Mesendoderm (in vitro differentiated cells): ENCODE data around the gene NUP93.

Experiments used
- DNase-seq: peaks from one replicate; pipeline ENCODE4 v3.0.0; 2013
- H2AK5ac ChIP-seq: 2 replicates; pipeline ENCODE4 v1.6.1; 2013; ENCODE audit warnings: low read length, inconsistent platforms
- H2BK120ac ChIP-seq: 2 replicates; pipeline ENCODE4 v1.6.1; 2013; ENCODE audit warnings: low read depth, mild to moderate bottlenecking, low read length, moderate library complexity, mixed read lengths
- H2BK15ac ChIP-seq: replicated peaks from 2 replicates; pipeline ENCODE4 v1.6.1; 2013; ENCODE audit warnings: low read depth, mild to moderate bottlenecking, moderate library complexity
- H2BK5ac ChIP-seq: 2 replicates; pipeline ENCODE4 v1.6.1; 2013; ENCODE audit warnings: low read length, inconsistent platforms
- H3K18ac ChIP-seq: 2 replicates; pipeline ENCODE4 v1.6.1; 2013; ENCODE audit warnings: mild to moderate bottlenecking, low read length, mixed read lengths
- H3K23ac ChIP-seq: one replicate; pipeline ENCODE4 v1.6.1; 2013; ENCODE audit warnings: low read length
- H3K27ac ChIP-seq: 2 replicates; pipeline ENCODE4 v1.5.1; 2013; ENCODE audit warnings: low read depth, mild to moderate bottlenecking, inconsistent platforms, low read length, moderate library complexity
- H3K27me3 ChIP-seq: 2 replicates; pipeline ENCODE4 v1.6.1; 2013; ENCODE audit warnings: low read length, control low read depth, mild to moderate bottlenecking, inconsistent platforms; ENCODE audit not compliant: insufficient read depth, poor library complexity
- H3K36me3 ChIP-seq: 2 replicates; pipeline ENCODE4 v1.6.1; 2013; ENCODE audit warnings: low read length, inconsistent platforms; ENCODE audit not compliant: control insufficient read depth, insufficient read depth
- H3K4ac ChIP-seq: one replicate; pipeline ENCODE4 v1.6.1; 2013; ENCODE audit warnings: low read depth, mild to moderate bottlenecking, low read length, moderate library complexity
- H3K4me1 ChIP-seq: 2 replicates; pipeline ENCODE4 v1.6.1; 2013; ENCODE audit warnings: low read depth, low read length, inconsistent platforms; ENCODE audit not compliant: control insufficient read depth
- H3K4me2 ChIP-seq: 2 replicates; pipeline ENCODE4 v1.6.1; 2013; ENCODE audit warnings: low read length
- H3K4me3 ChIP-seq: 2 replicates; pipeline ENCODE4 v1.5.1; 2013; ENCODE audit warnings: mild to moderate bottlenecking, low read length
- H3K56ac ChIP-seq: one replicate; pipeline ENCODE4 v1.6.1; 2013; ENCODE audit warnings: low read length
- H3K79me1 ChIP-seq: 2 replicates; pipeline ENCODE4 v1.6.1; 2013; ENCODE audit warnings: low read length, inconsistent platforms
- H3K79me2 ChIP-seq: 2 replicates; pipeline ENCODE4 v1.6.1; 2013; ENCODE audit warnings: mild to moderate bottlenecking, low read length; ENCODE audit not compliant: control insufficient read depth, insufficient read depth
- H3K9ac ChIP-seq: 2 replicates; pipeline ENCODE4 v1.6.1; 2013; ENCODE audit warnings: low read length, inconsistent platforms
- H4K5ac ChIP-seq: one replicate; pipeline ENCODE4 v1.6.1; 2013; ENCODE audit warnings: low read length
- H4K8ac ChIP-seq: one replicate; pipeline ENCODE4 v1.6.1; 2013; ENCODE audit warnings: low read depth, mild to moderate bottlenecking, control low read depth, low read length, moderate library complexity
- WGBS: extraction: QIAGEN DNeasy Blood & Tissue Kit; methylation state at CpG from one replicate; pipeline ENCODE4 v1.1.7; 2013; ENCODE audit warnings: low lambda C conversion rate, missing lambda C conversion rate; ENCODE audit not compliant: insufficient coverage; ENCODE audit errors: extremely low coverage; 5-methylcytosine and 5-hydroxymethylcytosine counted together

Gene NUP93

GRCh38 chr16:56684256-56684925 is 45.5 kb upstream of the NUP93 start:
- H3K4ac ChIP-seq, result no peak overlapping the region
- no peaks in the 10 kb centered on the region for H3K36me3 ChIP-seq
- no peak overlapping the region for H4K8ac ChIP-seq
- no peak overlapping the region for H3K9ac ChIP-seq
- H3K4me1 ChIP-seq, result peaks cover 5% of the 10 kb centered on the region
- no peak overlapping the region for H3K23ac ChIP-seq
- DNase-seq, result no peak
- H3K4me3 ChIP-seq, result no peak overlapping the region
- H4K5ac ChIP-seq, result no peak overlapping the region
- WGBS, result no CpG with 5 or more reads among the region's 4 CpGs
- H3K79me1 ChIP-seq, result no peaks in the 10 kb centered on the region
- H3K56ac ChIP-seq, result no peak overlapping the region
- no peak overlapping the region for H3K18ac ChIP-seq
- no peak overlapping the region for H3K27ac ChIP-seq
- H2AK5ac ChIP-seq, result no peak overlapping the region
- no peak overlapping the region for H2BK15ac ChIP-seq
- no peak overlapping the region for H2BK120ac ChIP-seq
- no peaks in the 10 kb centered on the region for H3K79me2 ChIP-seq
- H2BK5ac ChIP-seq, result no peak overlapping the region
- H3K27me3 ChIP-seq, result no peaks in the 10 kb centered on the region
- no peak overlapping the region for H3K4me2 ChIP-seq

- Histone ChIP-seq H3K79me2 (no peaks in the 10 kb centered on the region), H2BK5ac (no peak overlapping the region), H4K8ac (no peak overlapping the region), H2BK15ac (no peak overlapping the region), H3K4ac (no peak overlapping the region), H3K4me1 (peaks cover 5% of the 10 kb centered on the region), H3K27me3 (no peaks in the 10 kb centered on the region), H3K18ac (no peak overlapping the region), H3K36me3 (no peaks in the 10 kb centered on the region), H2BK120ac (no peak overlapping the region), H3K23ac (no peak overlapping the region), H3K9ac (no peak overlapping the region), H2AK5ac (no peak overlapping the region), H3K4me2 (no peak overlapping the region), H3K4me3 (no peak overlapping the region), H4K5ac (no peak overlapping the region), H3K56ac (no peak overlapping the region), H3K79me1 (no peaks in the 10 kb centered on the region), H3K27ac (no peak overlapping the region)
- no peak for DNase-seq
- no CpG with 5 or more reads among the region's 4 CpGs for WGBS
Observed at GRCh38 chr16:56684926-56685590, 44.9 kb upstream of the NUP93 start.

GRCh38 chr16:56686758-56687157 is 43.2 kb upstream of the NUP93 start:
- no CpG with 5 or more reads among the region's 7 CpGs for WGBS
- H2BK5ac ChIP-seq, result no peak overlapping the region
- H3K36me3 ChIP-seq, result no peaks in the 10 kb centered on the region
- no peak overlapping the region for H3K18ac ChIP-seq
- H3K4me2 ChIP-seq, result no peak overlapping the region
- H3K4me3 ChIP-seq, result no peak overlapping the region
- no peak overlapping the region for H3K23ac ChIP-seq
- no peak overlapping the region for H4K8ac ChIP-seq
- H3K79me1 ChIP-seq, result no peaks in the 10 kb centered on the region
- H2BK15ac ChIP-seq, result no peak overlapping the region
- H3K27ac ChIP-seq, result no peak overlapping the region
- H3K4ac ChIP-seq, result no peak overlapping the region
- no peak overlapping the region for H3K9ac ChIP-seq
- no peak overlapping the region for H2BK120ac ChIP-seq
- no peaks in the 10 kb centered on the region for H3K27me3 ChIP-seq
- H4K5ac ChIP-seq, result no peak overlapping the region
- no peak for DNase-seq
- no peak overlapping the region for H3K56ac ChIP-seq
- H3K4me1 ChIP-seq, result peaks cover 5% of the 10 kb centered on the region
- H3K79me2 ChIP-seq, result no peaks in the 10 kb centered on the region
- no peak overlapping the region for H2AK5ac ChIP-seq

GRCh38 chr16:56688762-56689161 is 41.2 kb upstream of the NUP93 start:
- no peak overlapping the region for H4K8ac ChIP-seq
- H2BK120ac ChIP-seq, result no peak overlapping the region
- no peaks in the 10 kb centered on the region for H3K27me3 ChIP-seq
- H3K4me3 ChIP-seq, result no peak overlapping the region
- no peak overlapping the region for H3K56ac ChIP-seq
- H3K36me3 ChIP-seq, result no peaks in the 10 kb centered on the region
- no peak overlapping the region for H2BK5ac ChIP-seq
- no peak overlapping the region for H3K23ac ChIP-seq
- no CpG with 5 or more reads among the region's 1 CpG for WGBS
- no peak for DNase-seq
- no peak overlapping the region for H3K4ac ChIP-seq
- no peaks in the 10 kb centered on the region for H3K79me2 ChIP-seq
- no peaks in the 10 kb centered on the region for H3K4me1 ChIP-seq
- no peak overlapping the region for H3K9ac ChIP-seq
- H3K27ac ChIP-seq, result no peak overlapping the region
- no peak overlapping the region for H2BK15ac ChIP-seq
- no peaks in the 10 kb centered on the region for H3K79me1 ChIP-seq
- no peak overlapping the region for H2AK5ac ChIP-seq
- H3K4me2 ChIP-seq, result no peak overlapping the region
- no peak overlapping the region for H3K18ac ChIP-seq
- H4K5ac ChIP-seq, result no peak overlapping the region

- Histone ChIP-seq H2BK5ac (no peak overlapping the region), H3K4me3 (no peak overlapping the region), H3K36me3 (no peaks in the 10 kb centered on the region), H2BK120ac (no peak overlapping the region), H3K23ac (no peak overlapping the region), H3K27me3 (no peaks in the 10 kb centered on the region), H3K4ac (no peak overlapping the region), H3K79me1 (no peaks in the 10 kb centered on the region), H2AK5ac (no peak overlapping the region), H3K79me2 (no peaks in the 10 kb centered on the region), H2BK15ac (no peak overlapping the region), H4K8ac (no peak overlapping the region), H3K27ac (no peak overlapping the region), H3K4me2 (no peak overlapping the region), H3K18ac (no peak overlapping the region), H3K9ac (no peak overlapping the region), H3K56ac (no peak overlapping the region), H3K4me1 (no peaks in the 10 kb centered on the region), H4K5ac (no peak overlapping the region)
- WGBS, result no CpG with 5 or more reads among the region's 3 CpGs
- DNase-seq, result no peak
Observed at GRCh38 chr16:56689171-56689570, 40.8 kb upstream of the NUP93 start.
